NCI-H748 (cell line): ENCODE measurements around the gene H3-3A.

Experiments
- DNase-seq: peaks from one replicate; lab custom pipeline; 2025; ENCODE audit not compliant: unreplicated experiment; lab: John Stamatoyannopoulos, UW

The H3-3A gene

GRCh38 chr1:226062558-226063223, at the start of gene H3-3A:
TSS of gene H3-3A (plus strand) at chr1:226062716. CDS start at chr1:226064352, 1,636 bp downstream.
- DNase-seq, result peak; percentile 90

GRCh38 chr1:226017070-226017469, 45.4 kb upstream of the H3-3A start:
- peak; percentile 2 for DNase-seq

- no peak for DNase-seq
Observed at GRCh38 chr1:226019572-226019971, 42.9 kb upstream of the H3-3A start.

GRCh38 chr1:226021401-226021800, 41.1 kb upstream of the H3-3A start:
- no peak for DNase-seq

- no peak for DNase-seq
Observed at GRCh38 chr1:226021801-226022200, 40.7 kb upstream of the H3-3A start.

- no peak for DNase-seq
Observed at GRCh38 chr1:226023735-226024134, 38.8 kb upstream of the H3-3A start.

GRCh38 chr1:226026833-226027232, 35.7 kb upstream of the H3-3A start:
- DNase-seq, result no peak

- DNase-seq, result peak; percentile 15
Observed at GRCh38 chr1:226027538-226028217, 34.8 kb upstream of the H3-3A start.

- DNase-seq, result no peak
Observed at GRCh38 chr1:226029093-226029496, 33.4 kb upstream of the H3-3A start.

GRCh38 chr1:226029568-226030225, 32.8 kb upstream of the H3-3A start:
- no peak for DNase-seq

- DNase-seq, result no peak
Observed at GRCh38 chr1:226033582-226033981, 28.9 kb upstream of the H3-3A start.

- DNase-seq, result no peak
Observed at GRCh38 chr1:226033991-226034390, 28.5 kb upstream of the H3-3A start.

- no peak for DNase-seq
Observed at GRCh38 chr1:226034482-226034881, 28.0 kb upstream of the H3-3A start.

GRCh38 chr1:226035915-226036314, 26.6 kb upstream of the H3-3A start:
- no peak for DNase-seq

- DNase-seq, result no peak
Observed at GRCh38 chr1:226038661-226039060, 23.9 kb upstream of the H3-3A start.

- no peak for DNase-seq
Observed at GRCh38 chr1:226041419-226041818, 21.1 kb upstream of the H3-3A start.

- no peak for DNase-seq
Observed at GRCh38 chr1:226044514-226045101, 17.9 kb upstream of the H3-3A start.

GRCh38 chr1:226046240-226046639, 16.3 kb upstream of the H3-3A start:
- DNase-seq, result no peak

GRCh38 chr1:226047495-226047894, 15.0 kb upstream of the H3-3A start:
- DNase-seq, result no peak

GRCh38 chr1:226048886-226049285, 13.6 kb upstream of the H3-3A start:
- DNase-seq, result no peak

- no peak for DNase-seq
Observed at GRCh38 chr1:226050133-226050532, 12.4 kb upstream of the H3-3A start.

GRCh38 chr1:226051365-226051764, 11.2 kb upstream of the H3-3A start:
- no peak for DNase-seq
